Body of pancreas (tissue), 4 donors: Measurements from ENCODE around the gene CPNE5. TPM values are rescaled to one million over a fixed set of nuclear protein-coding genes. Genes with fewer than 3 reads are reported as not detected.

Source experiments
- ATAC-seq: fragments of 150-250 bp; one replicate; pipeline ENCODE4 v1.9.1; 2016
- DNase-seq, 4 donors: peaks; one replicate each; pipeline ENCODE4 v3.0.0-alpha.2; 2019
- H3K27ac ChIP-seq, 4 donors: fragments of 200-600 bp; sonication (generic); 1 replicate in 3 of 4; 2 replicates in 1 of 4; pipeline versions ENCODE4 v1.5.1 to v1.6.1; 2016 to 2019; ENCODE audit warnings: mild to moderate bottlenecking in 1 of 4, mixed read lengths in 1 of 4, moderate library complexity in 1 of 4
- H3K27me3 ChIP-seq, 2 donors: fragments of 200-600 bp; sonication (generic); one replicate each; pipeline ENCODE4 v1.6.0; 2016; ENCODE audit warnings: mild to moderate bottlenecking in 1 of 2
- H3K36me3 ChIP-seq, 2 donors: fragments of 200-600 bp; sonication (generic); replicated peaks in 1 of 2; 2 replicates each; pipeline ENCODE4 v1.5.1; 2016; ENCODE audit warnings: low read depth in 2 of 2; ENCODE audit not compliant: insufficient read depth in 1 of 2
- H3K4me1 ChIP-seq: fragments of 200-600 bp; sonication (generic); one replicate; pipeline ENCODE4 v1.6.0; 2016
- H3K4me3 ChIP-seq, 2 donors: fragments of 200-600 bp; sonication (generic); 1 replicate in 1 of 2; 2 replicates in 1 of 2; pipeline ENCODE4 v1.5.1; 2016 to 2019
- H3K9me3 ChIP-seq, 3 donors: fragments of 200-600 bp; sonication (generic); 1 replicate in 2 of 3; 2 replicates in 1 of 3; pipeline ENCODE4 v1.5.1; 2016
- POLR2A ChIP-seq, 3 donors: fragments of 450-650 bp; IDR thresholded peaks; one replicate each; pipeline ENCODE4 v1.6.1; 2016; ENCODE audit warnings: antibody characterized with exemption in 3 of 3, mild to moderate bottlenecking in 2 of 3
- WGBS, 2 donors: methylation state at CpG; one replicate each; pipeline ENCODE4 v1.1.5; 2017; 5-methylcytosine and 5-hydroxymethylcytosine counted together
- intact Hi-C: fragments of 100-400 bp; cut with DNase I; formaldehyde crosslinking; loops from one replicate; pipeline ENCODE4 v1.15.1; 2023
- total RNA-seq, 2 donors: library from RNA; depleted of rRNA; stranded (reverse); fragments of >200 nt; gene quantifications; one replicate each; pipeline ENCODE4 v1.1.0, GENCODE V29; 2016
- TF ChIP-seq, protein P1 (sequence below), 7 experiments: fragments of 450-650 bp in 4 of 7; fragments of 200-600 bp in 3 of 7; sonication (generic) in 3 of 7; IDR thresholded peaks; one replicate each; pipeline ENCODE4 v1.5.1; 2016 to 2019; ENCODE audit warnings: antibody characterized with exemption in 7 of 7

CPNE5 gene
- total RNA-seq, 2 donors from 2014 or later: 0.78 TPM; not detected in 1

DNA sequence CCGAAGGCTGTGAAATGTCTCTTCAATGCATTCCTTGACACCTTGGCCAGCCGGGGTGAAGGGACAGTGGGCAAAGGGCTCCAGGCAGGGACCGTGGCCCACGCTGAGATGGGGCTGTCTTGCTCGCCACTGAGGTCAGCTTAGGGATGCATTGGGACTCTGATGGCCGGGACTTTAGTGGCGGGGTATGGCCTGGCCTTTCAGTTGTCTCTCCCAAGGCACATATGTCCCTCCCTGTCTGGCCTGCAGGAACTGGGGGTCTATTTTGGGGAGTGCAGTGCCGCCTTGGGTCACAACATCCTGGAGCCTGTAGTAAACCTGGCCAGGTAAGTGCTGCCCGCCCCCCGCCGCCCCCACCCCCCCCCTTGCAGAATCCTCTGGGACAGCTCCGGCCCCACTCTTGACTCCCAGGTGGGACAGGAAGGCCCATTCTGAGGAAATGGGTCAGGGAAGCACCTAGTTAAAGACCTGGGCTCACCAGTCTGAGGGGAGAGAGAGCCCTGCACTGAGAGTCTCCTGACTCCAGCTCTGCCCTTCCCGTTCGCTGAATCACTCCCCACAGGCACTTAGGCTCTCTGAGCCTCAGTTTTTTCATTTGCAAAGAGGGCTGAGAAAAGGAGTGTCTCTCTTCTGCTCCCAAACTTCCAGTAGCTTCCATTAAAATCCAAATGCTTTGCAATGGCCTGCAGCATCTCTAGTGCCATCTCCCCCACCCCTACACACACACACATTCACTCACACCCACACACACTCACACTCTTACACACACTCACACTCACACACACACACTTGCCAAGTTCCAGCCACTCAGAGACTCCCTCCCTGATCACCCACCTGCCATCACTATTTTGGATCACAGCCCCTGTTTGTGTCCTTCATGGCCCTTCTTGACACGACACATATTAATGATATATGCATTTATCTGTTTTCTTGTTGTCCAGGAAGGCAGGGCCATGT lies 108.5 kb downstream of the CPNE5 start:
- 83% methylated on average over 8 to 15 of the region's 15 CpGs for WGBS, 2 donors
- TF ChIP-seq POLR2A (IDR thresholded peaks at IDR 0.05): no peak
- TF ChIP-seq, protein P1, sequence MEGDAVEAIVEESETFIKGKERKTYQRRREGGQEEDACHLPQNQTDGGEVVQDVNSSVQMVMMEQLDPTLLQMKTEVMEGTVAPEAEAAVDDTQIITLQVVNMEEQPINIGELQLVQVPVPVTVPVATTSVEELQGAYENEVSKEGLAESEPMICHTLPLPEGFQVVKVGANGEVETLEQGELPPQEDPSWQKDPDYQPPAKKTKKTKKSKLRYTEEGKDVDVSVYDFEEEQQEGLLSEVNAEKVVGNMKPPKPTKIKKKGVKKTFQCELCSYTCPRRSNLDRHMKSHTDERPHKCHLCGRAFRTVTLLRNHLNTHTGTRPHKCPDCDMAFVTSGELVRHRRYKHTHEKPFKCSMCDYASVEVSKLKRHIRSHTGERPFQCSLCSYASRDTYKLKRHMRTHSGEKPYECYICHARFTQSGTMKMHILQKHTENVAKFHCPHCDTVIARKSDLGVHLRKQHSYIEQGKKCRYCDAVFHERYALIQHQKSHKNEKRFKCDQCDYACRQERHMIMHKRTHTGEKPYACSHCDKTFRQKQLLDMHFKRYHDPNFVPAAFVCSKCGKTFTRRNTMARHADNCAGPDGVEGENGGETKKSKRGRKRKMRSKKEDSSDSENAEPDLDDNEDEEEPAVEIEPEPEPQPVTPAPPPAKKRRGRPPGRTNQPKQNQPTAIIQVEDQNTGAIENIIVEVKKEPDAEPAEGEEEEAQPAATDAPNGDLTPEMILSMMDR (IDR thresholded peaks at IDR 0.05): no peak
- intact Hi-C loops: no loop called here
- Histone ChIP-seq H3K27me3 (no peaks in the 10 kb centered on the region), H3K9me3 (no peaks in the 10 kb centered on the region), H3K36me3 (no peaks in the 10 kb centered on the region), H3K4me1 (peaks cover 5% of the 10 kb centered on the region), H3K27ac (no peak overlapping the region), H3K4me3 (no peak overlapping the region)
- DNase-seq (no peak), ATAC-seq (no peak)

DNA sequence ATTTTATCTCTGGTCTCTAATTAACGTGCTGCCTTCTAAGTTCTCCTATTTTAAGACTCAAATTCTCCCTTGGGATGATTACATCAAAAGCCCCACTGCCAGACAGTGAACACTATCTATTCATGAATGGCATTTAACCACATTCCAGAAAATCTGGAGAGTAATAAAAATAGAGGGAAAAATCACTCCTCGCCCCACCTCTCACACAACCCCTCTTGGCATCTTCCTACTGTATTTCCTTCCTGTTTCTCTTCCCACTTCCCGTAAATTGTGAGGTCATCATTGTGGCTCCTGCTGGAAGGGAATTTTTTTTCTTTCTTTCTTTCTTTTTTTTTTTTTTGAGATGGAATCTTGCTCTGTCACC lies 110.1 kb downstream of the CPNE5 start:
- no peaks in the 10 kb centered on the region for H3K4me1 ChIP-seq
- intact Hi-C loops: loop anchor here (5.0 kb wide), 1 partner anchor 107 kb away; no protein-coding TSS in a partner anchor
- TF ChIP-seq POLR2A (IDR thresholded peaks at IDR 0.05): no peak
- TF ChIP-seq, protein P1 (IDR thresholded peaks at IDR 0.05): no peak
- no peak for ATAC-seq
- DNase-seq: no peak
- H3K36me3 ChIP-seq: no peaks in the 10 kb centered on the region
- H3K4me3 ChIP-seq: no peak overlapping the region
- no peak overlapping the region for H3K27ac ChIP-seq
- no peaks in the 10 kb centered on the region for H3K27me3 ChIP-seq
- H3K9me3 ChIP-seq: no peaks in the 10 kb centered on the region
- WGBS, 2 donors: 65 to 75% methylated on average over 3 of the region's 3 CpGs

DNA sequence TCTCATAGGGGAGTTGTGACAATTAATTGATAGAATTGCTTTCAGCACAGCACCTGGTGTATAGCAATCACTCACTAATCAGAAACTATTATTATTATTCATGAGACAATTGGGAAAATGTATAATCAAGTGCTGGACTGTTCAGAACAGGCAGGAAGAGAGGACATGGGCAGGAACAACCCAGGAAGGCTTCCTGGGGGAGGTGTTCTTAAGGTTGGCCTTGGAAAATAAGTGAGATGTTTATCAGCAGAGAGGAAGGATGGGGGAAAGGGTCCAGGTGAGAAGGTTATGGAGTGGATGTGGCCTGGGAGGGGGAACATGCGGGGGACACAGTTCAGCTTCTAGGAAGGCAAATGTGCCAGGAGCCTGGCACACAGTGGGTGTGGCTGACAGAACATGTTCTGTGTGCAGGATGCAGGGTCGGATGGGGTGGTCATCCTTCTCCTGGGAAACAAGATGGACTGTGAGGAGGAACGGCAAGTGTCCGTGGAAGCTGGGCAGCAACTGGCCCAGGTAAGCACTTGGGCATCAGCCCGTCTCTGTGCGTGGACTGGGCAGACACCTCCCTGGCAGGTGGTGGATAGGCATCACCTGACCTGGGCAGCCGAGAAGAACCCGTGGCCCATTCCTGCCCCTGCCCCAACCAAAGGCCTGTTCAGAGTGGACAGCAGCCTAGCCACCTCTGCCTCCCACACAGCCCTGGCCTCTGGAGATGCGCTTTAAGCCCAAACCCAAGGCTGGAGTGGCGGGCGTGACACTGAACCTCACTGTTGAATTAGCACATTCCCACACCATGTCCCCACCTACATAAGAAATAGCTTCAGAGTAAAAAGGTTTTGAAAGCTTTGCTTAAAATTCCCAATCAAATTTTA lies 110.7 kb downstream of the CPNE5 start:
- Histone ChIP-seq H3K27ac (no peak overlapping the region), H3K4me3 (no peak overlapping the region), H3K4me1 (no peaks in the 10 kb centered on the region), H3K36me3 (no peaks in the 10 kb centered on the region), H3K27me3 (no peaks in the 10 kb centered on the region), H3K9me3 (no peaks in the 10 kb centered on the region)
- WGBS, 2 donors: 79 to 96% methylated on average over 4 to 11 of the region's 11 CpGs
- no peak for DNase-seq
- ATAC-seq: no peak
- intact Hi-C loops: loop anchor here (5.0 kb wide), 1 partner anchor 106 kb away; no protein-coding TSS in a partner anchor
- TF ChIP-seq, protein P1 (IDR thresholded peaks at IDR 0.05): no peak
- no peak for TF ChIP-seq POLR2A (IDR thresholded peaks at IDR 0.05)

DNA sequence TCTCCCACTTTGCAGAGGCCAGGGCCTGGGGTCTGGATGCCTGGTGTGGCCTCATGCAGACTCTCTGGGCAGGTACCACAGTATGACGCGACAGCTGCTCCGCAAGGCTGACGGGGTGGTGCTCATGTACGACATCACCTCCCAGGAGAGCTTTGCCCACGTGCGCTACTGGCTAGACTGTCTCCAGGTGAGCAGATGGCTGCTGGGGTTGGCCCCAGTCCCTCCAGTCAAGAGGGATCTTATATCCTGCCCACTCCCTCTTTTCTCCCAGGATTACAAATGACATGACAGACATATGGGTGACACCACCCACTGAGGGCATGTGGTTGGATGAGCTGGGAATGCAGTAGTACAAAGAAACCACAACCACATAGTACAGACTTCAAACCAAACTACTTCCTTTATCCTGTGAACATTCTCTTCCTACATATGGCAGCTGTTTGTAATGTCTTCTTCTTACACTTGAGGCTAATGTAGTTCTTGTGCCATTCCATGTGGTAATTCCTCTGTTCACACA lies 111.7 kb downstream of the CPNE5 start:
- H3K4me3 ChIP-seq: no peak overlapping the region
- DNase-seq: no peak
- H3K4me1 ChIP-seq: no peaks in the 10 kb centered on the region
- H3K27ac ChIP-seq: no peak overlapping the region
- no peaks in the 10 kb centered on the region for H3K36me3 ChIP-seq
- intact Hi-C loops: loop anchor here (5.0 kb wide), 1 partner anchor 105 kb away; no protein-coding TSS in a partner anchor
- H3K9me3 ChIP-seq: no peaks in the 10 kb centered on the region
- ATAC-seq: no peak
- H3K27me3 ChIP-seq: no peaks in the 10 kb centered on the region
- TF ChIP-seq POLR2A (IDR thresholded peaks at IDR 0.05): no peak
- TF ChIP-seq, protein P1 (IDR thresholded peaks at IDR 0.05): no peak
- WGBS, 2 donors: 71 to 93% methylated on average over 5 to 7 of the region's 7 CpGs
